Progenitor cell of endocrine pancreas (in vitro differentiated cells): ENCODE measurements around the gene STX8. TPM values are rescaled to one million over a fixed set of nuclear protein-coding genes. Genes with fewer than 3 reads are reported as not detected.

ENCODE experiments used
- DNase-seq: peaks from one replicate; pipeline ENCODE4 v3.0.0; 2021; ENCODE audit warnings: low spot score; ENCODE audit not compliant: unreplicated experiment
- H3K27ac Mint-ChIP-seq: 2 replicates; pipeline ENCODE4 v1.8.0; 2021; ENCODE audit warnings: mild to moderate bottlenecking, moderate library complexity, mixed read lengths
- H3K27me3 Mint-ChIP-seq: 2 replicates; pipeline ENCODE4 v1.8.0; 2021; ENCODE audit warnings: mixed read lengths
- H3K36me3 Mint-ChIP-seq: 2 replicates; pipeline ENCODE4 v1.8.0; 2022; ENCODE audit warnings: mixed read lengths; ENCODE audit not compliant: insufficient read depth
- H3K4me1 Mint-ChIP-seq: 2 replicates; pipeline ENCODE4 v1.8.0; 2021; ENCODE audit warnings: low read depth, mixed read lengths
- H3K4me3 Mint-ChIP-seq: 2 replicates; pipeline ENCODE4 v1.8.0; 2021; ENCODE audit warnings: low read depth, mild to moderate bottlenecking, moderate library complexity, mixed read lengths
- H3K9me3 Mint-ChIP-seq: 2 replicates; pipeline ENCODE4 v1.8.0; 2021; ENCODE audit warnings: low read depth, mixed read lengths
- total RNA-seq: library from RNA; stranded (reverse); gene quantifications from 2 replicates; pipeline ENCODE4 v1.2.1, GENCODE V29; 2021
- TF ChIP-seq, protein P1 (sequence below): fragments of 200-600 bp; sonication (generic); IDR thresholded peaks from one replicate; pipeline ENCODE4 v1.5.0; 2021; ENCODE audit warnings: antibody characterized with exemption, mild to moderate bottlenecking; ENCODE audit not compliant: unreplicated experiment

The STX8 gene
- total RNA-seq, 1 donor from 2014 or later: 63.4 TPM

DNA sequence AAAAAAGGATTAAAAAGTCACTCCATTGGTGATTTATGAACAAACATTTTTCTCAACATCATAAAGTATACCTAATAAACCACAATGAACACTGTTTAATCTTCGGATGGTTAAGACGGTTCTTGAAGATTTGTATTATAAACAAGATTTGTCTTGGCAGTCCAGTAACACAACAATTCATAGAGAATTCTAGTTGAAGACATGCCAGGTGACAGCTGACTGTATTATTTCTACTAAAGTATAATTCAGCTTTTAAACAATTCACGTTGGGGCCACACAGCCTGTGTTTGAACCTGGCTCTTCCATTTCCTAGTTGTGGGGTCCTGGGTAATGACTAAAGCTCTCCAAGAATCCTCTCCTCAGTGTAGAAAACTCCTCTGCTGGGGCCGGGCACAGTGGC lies 22.0 kb downstream of the STX8 start:
- no peak overlapping the region for H3K4me3 Mint-ChIP-seq
- H3K4me1 Mint-ChIP-seq: peaks cover 4% of the 10 kb centered on the region
- no peaks in the 10 kb centered on the region for H3K36me3 Mint-ChIP-seq
- TF ChIP-seq, protein P1, sequence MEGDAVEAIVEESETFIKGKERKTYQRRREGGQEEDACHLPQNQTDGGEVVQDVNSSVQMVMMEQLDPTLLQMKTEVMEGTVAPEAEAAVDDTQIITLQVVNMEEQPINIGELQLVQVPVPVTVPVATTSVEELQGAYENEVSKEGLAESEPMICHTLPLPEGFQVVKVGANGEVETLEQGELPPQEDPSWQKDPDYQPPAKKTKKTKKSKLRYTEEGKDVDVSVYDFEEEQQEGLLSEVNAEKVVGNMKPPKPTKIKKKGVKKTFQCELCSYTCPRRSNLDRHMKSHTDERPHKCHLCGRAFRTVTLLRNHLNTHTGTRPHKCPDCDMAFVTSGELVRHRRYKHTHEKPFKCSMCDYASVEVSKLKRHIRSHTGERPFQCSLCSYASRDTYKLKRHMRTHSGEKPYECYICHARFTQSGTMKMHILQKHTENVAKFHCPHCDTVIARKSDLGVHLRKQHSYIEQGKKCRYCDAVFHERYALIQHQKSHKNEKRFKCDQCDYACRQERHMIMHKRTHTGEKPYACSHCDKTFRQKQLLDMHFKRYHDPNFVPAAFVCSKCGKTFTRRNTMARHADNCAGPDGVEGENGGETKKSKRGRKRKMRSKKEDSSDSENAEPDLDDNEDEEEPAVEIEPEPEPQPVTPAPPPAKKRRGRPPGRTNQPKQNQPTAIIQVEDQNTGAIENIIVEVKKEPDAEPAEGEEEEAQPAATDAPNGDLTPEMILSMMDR: no peak
- no peaks in the 10 kb centered on the region for H3K9me3 Mint-ChIP-seq
- H3K27me3 Mint-ChIP-seq: no peaks in the 10 kb centered on the region
- DNase-seq: no peak
- H3K27ac Mint-ChIP-seq: no peak overlapping the region

DNA sequence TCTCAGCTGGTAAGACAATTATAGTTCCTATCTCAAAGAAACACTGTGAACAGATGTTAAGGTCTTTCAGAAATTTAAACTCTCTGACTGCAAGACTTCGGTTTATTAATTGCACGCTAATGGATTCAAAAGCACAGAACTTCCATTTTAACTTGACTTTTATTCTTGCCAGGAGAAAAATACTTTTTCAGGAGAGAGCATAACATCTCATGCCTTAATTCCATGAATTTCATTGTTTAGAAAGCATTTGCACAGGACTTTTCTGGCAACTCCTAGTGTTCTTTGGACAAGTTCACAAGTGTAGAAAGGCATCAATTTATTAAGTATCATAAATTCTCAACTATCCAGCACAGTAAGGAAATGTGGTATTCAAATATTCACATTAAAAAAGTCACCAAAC lies 22.4 kb downstream of the STX8 start:
- no peaks in the 10 kb centered on the region for H3K9me3 Mint-ChIP-seq
- peaks cover 8% of the 10 kb centered on the region for H3K4me1 Mint-ChIP-seq
- no peaks in the 10 kb centered on the region for H3K36me3 Mint-ChIP-seq
- H3K27ac Mint-ChIP-seq: no peak overlapping the region
- TF ChIP-seq, protein P1: no peak
- no peaks in the 10 kb centered on the region for H3K27me3 Mint-ChIP-seq
- no peak overlapping the region for H3K4me3 Mint-ChIP-seq
- DNase-seq: no peak

DNA sequence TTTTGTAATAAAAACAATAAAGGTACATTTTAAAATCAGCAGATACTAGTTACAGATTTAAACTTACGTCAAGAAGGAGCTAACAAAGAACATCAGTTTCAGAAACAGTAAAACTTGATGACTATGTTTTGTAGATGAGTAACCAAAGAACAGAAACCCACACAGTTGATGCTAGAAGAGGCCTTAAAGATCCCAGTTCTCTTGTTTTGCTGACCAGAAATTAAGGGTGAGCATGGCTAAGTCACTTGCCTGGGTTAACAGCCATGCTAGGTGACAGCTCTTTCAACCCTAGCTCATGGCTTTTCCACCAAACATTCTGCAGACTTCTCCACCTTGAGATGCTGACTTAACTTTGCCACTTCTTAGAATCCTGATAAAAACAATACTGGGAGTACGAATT lies 26.4 kb downstream of the STX8 start:
- Mint-ChIP-seq H3K27me3 (no peaks in the 10 kb centered on the region), H3K9me3 (no peaks in the 10 kb centered on the region), H3K27ac (no peak overlapping the region), H3K4me3 (no peak overlapping the region), H3K36me3 (no peaks in the 10 kb centered on the region), H3K4me1 (peaks cover 5% of the 10 kb centered on the region)
- TF ChIP-seq, protein P1: no peak
- DNase-seq: no peak

DNA sequence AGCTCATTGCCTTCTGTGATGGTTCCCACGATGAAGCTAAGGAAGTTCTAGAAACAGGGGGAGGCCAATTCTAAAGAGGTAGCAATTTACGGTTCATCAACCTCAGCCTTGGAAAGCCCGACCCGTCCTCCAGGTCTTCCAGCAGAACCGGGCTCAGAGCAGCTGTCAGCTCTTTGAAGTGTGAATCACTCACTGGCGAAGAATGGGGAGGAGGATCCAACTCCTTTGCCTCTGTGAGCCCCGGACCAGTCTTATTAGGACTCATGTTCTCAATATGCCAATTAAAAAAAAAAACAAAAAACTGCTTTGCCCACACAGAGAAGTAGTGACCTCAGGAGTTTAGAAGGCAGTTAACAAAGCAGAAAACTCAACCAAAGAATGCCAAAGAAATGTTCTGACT lies 31.4 kb downstream of the STX8 start:
- TF ChIP-seq, protein P1: no peak
- peaks cover 4% of the 10 kb centered on the region for H3K9me3 Mint-ChIP-seq
- no peak for DNase-seq
- H3K27ac Mint-ChIP-seq: no peak overlapping the region
- no peak overlapping the region for H3K4me3 Mint-ChIP-seq
- no peaks in the 10 kb centered on the region for H3K27me3 Mint-ChIP-seq
- peaks cover 5% of the 10 kb centered on the region for H3K4me1 Mint-ChIP-seq
- H3K36me3 Mint-ChIP-seq: peaks cover 6% of the 10 kb centered on the region

DNA sequence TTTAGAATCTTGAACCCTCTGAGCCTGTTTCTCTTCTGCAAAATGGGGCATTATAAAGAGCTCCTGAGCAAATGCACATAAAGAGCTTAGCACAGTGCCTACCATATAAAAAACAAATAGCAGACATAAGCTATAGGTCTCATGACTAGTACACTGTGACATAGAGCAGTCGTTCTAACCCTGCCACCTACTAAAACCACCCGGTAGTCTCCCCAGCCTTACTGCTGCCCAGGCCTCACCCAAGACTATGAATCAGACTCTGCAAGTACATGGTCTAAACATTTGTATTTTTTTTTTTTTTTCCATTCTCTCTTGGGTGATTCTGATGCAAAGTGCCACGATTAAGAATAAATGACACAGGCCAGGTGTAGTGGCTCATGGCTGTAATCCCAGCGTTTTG lies 33.9 kb downstream of the STX8 start:
- Mint-ChIP-seq H3K9me3 (peaks cover 4% of the 10 kb centered on the region), H3K4me3 (no peak overlapping the region), H3K27me3 (no peaks in the 10 kb centered on the region), H3K36me3 (peaks cover 6% of the 10 kb centered on the region), H3K27ac (no peak overlapping the region), H3K4me1 (peaks cover 8% of the 10 kb centered on the region)
- DNase-seq: no peak
- TF ChIP-seq, protein P1: no peak
